Mucosa of gallbladder (tissue), 1 donor: ENCODE measurements around the gene HEYL. TPM values are rescaled to one million over a fixed set of nuclear protein-coding genes. Genes with fewer than 3 reads are reported as not detected.
A peak's percentile ranks its signal among the peaks of the same experiment; 100 is the strongest.

ENCODE experiments used
- DNase-seq: peaks from one replicate; pipeline ENCODE4 v3.0.0-alpha.2; 2020; ENCODE audit warnings: low spot score
- total RNA-seq: library from RNA; stranded (reverse); gene quantifications from one replicate; pipeline ENCODE4 v1.2.1, GENCODE V29; 2021
- donor health status: DM: no; HTN: no; CAD: no.

HEYL gene
- total RNA-seq, 1 donor from 2014 or later = 8.5 TPM

- DNase-seq = no peak
Observed at GRCh38 chr1:39666772-39667171, 27.3 kb upstream of the HEYL start.

GRCh38 chr1:39663559-39663958, 24.1 kb upstream of the HEYL start:
- DNase-seq = no peak

DNA sequence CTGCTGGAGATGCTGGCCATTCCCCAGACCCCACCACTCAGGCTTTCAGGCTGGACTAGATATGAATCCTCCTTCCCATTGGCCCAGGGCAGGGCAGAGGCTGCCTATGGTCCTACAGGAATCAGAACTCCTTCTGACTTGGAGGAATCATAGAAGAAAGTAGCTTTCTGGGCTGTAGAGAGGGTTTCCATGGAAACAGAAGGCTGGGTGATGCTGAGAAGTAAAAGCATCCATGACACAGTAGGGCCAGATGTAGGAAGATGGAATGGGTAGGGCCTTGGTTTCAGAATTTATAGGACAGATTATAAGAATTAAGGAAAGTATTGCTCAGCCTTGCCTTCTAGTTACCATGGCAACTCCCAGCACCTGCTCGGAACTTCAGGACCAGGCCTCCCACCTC, 23.4 kb upstream of the HEYL start:
- DNase-seq = no peak

GRCh38 chr1:39659538-39659937, 20.1 kb upstream of the HEYL start:
- no peak for DNase-seq

DNA sequence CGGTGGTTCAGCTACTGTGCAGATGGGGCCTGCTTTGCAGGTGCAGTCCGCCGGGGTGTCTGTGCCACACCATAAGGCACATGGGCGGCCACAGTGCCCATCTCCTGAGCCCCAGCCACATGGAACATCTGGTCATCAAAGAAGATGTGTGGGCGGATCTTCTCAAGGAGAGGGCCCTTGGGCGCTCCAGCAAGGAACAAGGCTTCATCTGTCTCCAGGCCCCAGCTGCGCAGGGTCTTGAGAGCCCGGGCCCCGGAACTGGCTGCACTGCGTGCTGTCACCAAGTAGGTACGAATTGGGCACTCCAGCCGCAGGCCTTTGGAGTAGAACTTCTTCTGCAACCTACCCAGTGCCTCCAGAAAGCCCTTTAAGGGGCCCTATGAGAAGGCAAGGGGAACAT, 19.7 kb upstream of the HEYL start:
- DNase-seq = no peak

DNA sequence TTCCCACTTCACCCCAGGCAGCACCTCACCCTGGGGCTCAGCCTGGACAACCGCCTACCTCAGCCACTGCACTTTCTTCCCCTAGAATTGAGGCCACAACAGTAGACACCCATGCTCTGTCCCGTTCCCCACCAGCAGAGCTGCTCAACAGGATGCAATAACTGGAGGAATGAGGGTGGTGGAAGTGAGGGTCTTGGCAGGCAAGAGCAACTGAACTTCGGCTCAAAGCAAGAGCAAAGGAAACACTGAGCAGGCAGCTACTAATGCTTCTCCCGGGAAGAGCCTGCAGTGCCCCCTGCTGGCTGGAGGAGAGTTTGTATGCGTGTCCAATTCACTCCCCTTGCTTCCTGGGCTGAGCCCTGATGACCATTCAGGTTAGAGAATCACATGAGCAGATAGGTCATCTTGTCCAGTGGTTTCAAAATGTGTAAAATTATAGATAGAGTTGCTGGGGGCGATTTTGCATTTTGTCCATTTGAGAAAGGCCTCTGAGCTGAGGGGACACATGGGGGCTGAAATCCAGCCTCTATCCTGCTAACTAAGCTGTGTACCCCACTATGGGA, 18.6 kb upstream of the HEYL start:
- peak; percentile 65 for DNase-seq

GRCh38 chr1:39657402-39657801, 18.0 kb upstream of the HEYL start:
- DNase-seq = no peak

DNA sequence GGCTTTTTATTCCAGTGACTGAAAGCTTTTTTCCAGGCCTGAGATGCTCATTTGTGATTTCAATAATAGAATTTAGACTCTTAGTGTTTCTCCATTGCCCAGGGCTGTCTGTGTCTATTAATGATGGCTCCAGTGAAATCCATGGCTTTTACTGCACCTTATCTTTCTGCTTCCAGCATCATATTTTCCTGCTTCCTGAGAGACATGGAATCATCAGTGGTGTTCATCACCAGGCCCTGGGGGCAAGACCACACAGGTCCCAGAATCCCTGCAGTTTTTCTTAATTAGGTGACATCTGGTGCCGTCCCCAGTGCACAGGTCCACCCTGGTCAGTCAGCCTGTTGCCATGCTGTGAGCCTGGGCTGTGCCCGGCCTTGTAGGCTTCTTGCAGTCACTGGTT, 16.9 kb upstream of the HEYL start:
- DNase-seq = no peak

DNA sequence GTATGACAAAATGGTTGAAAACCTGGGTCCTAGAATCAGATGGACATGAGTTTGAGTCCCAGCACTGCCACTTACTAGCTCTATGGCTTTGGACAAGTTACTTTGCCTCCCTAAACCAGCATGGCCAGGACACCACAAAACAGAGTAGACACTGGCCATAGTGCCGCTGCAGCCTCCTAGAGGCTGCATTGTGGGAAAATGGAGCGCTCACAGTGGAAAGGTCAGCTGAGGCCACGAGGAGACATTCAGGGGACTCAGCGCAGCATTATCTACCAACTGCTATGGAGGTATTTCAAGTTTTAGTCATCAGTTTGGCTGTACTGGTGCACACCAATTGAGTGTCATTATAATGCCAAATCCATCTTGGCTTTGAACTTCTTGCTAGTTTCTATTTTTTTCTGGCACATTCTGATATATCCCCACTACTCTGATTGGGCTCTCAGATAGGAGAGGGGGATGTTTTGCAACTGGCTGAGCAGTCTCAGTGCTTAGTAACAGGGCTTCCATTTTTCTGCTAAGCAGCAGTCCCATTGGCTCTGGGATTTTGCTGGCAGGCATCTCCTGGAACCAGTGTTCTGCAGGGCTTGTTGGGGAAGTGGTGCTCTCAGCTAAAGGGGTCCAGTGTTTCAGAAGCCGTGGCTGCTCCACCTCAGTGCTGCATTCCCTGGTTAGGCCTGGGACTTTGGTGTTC, 16.3 kb upstream of the HEYL start:
- DNase-seq = no peak

DNA sequence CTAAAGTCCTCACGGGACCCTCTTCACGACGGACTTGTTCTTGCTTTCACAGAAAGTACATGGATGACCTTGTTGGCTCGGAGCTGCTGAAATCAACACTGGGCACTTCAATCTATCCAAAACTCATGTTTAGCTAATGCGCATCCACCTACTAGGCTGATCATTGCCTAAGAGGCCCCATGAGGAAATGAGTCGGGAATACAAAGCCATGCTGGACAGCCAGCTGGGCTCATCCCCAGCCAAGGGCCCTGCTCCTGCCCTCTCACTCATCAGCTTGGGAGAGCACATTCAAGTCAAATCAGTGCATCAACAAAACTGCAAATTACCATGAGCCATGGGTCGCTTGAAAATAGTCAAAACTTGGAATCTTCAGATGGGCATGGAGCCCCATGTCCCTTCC, 14.8 kb upstream of the HEYL start:
- DNase-seq = no peak

- DNase-seq = peak; percentile 81
Observed at GRCh38 chr1:39653546-39654031, 14.1 kb upstream of the HEYL start.

DNA sequence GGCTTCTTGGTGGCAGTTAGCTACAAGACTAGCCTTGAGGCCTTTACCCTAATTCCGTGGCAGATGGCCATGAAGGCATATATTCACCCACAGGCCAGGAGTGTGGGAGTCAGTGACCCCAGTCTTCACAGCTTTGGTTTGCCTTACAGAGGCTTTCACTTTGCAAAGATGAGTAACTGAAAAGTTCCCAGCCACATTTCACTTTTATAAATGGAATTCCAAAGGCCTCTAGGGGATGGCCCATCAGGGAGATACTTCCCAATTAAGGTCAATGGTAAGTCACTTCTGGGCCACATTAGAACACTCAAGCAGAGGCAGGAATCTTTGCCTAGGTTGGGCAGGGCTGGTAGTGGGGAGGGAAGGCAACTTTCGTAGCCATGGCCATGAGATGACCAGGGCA, 13.1 kb upstream of the HEYL start:
- no peak for DNase-seq

DNA sequence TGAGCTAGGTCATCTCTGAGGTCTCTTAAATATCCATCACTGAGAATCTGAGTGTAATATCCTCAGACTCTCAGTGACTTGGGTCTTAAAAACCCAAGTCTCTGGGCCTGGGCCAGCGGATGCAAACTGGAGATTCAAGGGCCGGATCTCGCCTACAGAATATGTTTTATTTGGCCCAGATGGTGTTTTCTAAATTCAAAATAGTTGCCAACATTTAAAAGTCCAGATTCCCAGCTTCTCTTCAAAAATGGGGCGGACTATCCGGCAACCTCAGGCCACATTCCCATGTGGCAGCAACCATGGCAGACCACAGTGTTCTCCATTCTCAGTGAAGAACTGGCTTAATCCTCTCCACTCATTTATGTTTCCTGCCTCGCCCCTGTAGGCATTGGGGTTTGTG, 12.7 kb upstream of the HEYL start:
- DNase-seq = no peak

DNA sequence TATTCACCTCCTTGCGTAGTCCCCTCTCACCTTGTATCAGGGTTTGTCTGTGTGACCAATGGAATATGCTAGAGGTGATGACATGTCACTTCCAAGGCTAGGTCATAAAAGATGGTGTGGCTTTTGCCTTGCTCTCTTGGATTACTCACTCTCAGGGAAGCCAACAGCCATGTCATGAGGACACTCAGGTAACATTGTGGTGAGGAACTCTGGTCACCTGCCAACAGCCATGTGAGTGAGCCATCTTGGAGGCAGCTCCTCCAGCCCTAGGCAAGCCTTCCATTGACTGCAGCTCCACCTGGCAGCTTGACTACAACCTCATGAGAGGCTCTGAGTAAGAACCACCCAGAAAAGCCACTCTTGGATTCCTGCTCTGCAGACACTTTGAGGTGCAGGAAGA, 11.0 kb upstream of the HEYL start:
- no peak for DNase-seq

GRCh38 chr1:39649636-39650185, 10.3 kb upstream of the HEYL start:
- no peak for DNase-seq

DNA sequence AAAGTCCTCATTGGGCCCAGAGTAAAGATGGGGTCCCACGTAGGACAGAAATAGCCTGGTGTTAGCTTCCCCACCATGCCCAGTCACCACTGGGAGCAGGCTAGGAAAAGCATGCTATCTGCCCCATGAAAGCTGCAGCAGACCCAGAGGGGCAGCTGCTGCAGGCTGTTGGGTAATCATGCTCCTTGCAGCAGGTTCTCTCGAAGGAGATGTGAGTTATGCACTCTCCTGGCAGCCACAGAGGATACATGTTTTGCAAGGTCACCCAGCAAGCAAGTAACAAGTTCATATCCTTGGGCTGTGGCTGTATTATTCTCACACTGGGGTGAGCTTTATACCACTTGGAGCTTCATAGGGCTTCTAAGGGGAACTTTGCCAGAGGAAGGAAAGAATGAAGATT, 9.1 kb upstream of the HEYL start:
- no peak for DNase-seq

GRCh38 chr1:39647247-39647646, 7.8 kb upstream of the HEYL start:
- DNase-seq = no peak

- peak; percentile 64 for DNase-seq
Observed at GRCh38 chr1:39646232-39647081, 7.0 kb upstream of the HEYL start.

GRCh38 chr1:39645411-39646043, 6.1 kb upstream of the HEYL start:
- peak; percentile 64 for DNase-seq

- DNase-seq = no peak
Observed at GRCh38 chr1:39643705-39644104, 4.3 kb upstream of the HEYL start.

DNA sequence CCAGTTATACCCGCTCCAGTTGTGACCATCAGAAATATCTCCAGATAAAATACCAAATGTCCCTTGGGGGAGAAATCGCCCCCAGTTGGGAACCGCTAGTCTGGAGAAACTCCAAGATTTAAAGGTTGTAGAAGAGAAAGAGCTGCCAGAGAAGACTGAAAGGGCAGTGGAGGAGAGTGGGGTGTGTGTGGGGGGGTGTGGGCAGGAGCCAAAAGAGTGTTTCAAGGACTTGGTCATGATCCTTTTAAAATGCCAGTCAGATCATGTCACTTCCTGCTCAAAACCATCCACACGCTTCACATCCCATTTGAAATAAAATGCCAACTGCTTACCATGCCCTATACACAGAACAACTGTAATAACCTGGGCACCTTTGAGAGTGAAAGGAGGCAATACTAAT, 3.4 kb upstream of the HEYL start:
- no peak for DNase-seq

- DNase-seq = no peak
Observed at GRCh38 chr1:39640861-39641260, 1.4 kb upstream of the HEYL start.
